Activated CD8-positive, alpha-beta memory T cell treated with anti-CD3 and anti-CD28 coated beads, Interleukin-2, amount 10 ng/mL, durations not matched to agents 7 days and 5 days (primary cell): ENCODE results near the gene HVCN1. TPM values are rescaled to one million over a fixed set of nuclear protein-coding genes. Genes with fewer than 3 reads are reported as not detected.

Source experiments
- ATAC-seq: fragments of 150-1000 bp; cut with Tn5 transposase; one replicate; pipeline ENCODE4 v1.10.0; 2021; ENCODE audit warnings: moderate library complexity
- CTCF ChIA-PET: fragments of 350-600 bp; sonication (Branson Sonifier 250); formaldehyde crosslinking; loops from one replicate; lab custom pipeline; 2021; ENCODE audit warnings: antibody characterized with exemption; lab: Charles Lee
- DNase-seq: peaks from one replicate; pipeline ENCODE4 v3.0.0-alpha.2; 2020
- H3K27ac Mint-ChIP-seq: one replicate; pipeline ENCODE4 v1.8.0; 2021; ENCODE audit warnings: mild to moderate bottlenecking, mixed read lengths
- H3K27me3 Mint-ChIP-seq: one replicate; pipeline ENCODE4 v1.8.0; 2021; ENCODE audit warnings: mixed read lengths
- H3K36me3 Mint-ChIP-seq: one replicate; pipeline ENCODE4 v1.8.0; 2021; ENCODE audit warnings: mild to moderate bottlenecking, mixed read lengths
- H3K4me1 Mint-ChIP-seq: one replicate; pipeline ENCODE4 v1.8.0; 2021; ENCODE audit warnings: mixed read lengths
- H3K4me3 Mint-ChIP-seq: one replicate; pipeline ENCODE4 v1.8.0; 2021; ENCODE audit warnings: mild to moderate bottlenecking, moderate library complexity, mixed read lengths
- H3K9me3 Mint-ChIP-seq: one replicate; pipeline ENCODE4 v1.8.0; 2022; ENCODE audit warnings: low read depth, mixed read lengths
- total RNA-seq, 2 experiments: library from RNA; stranded (reverse); gene quantifications; one replicate each; pipeline ENCODE4 v1.2.3, GENCODE V29; 2021

The HVCN1 gene
- total RNA-seq, 2 experiments from 2014 or later = 11.7 to 19.9 TPM

GRCh38 chr12:110677206-110677911 lies 11.6 kb downstream of the HVCN1 start:
- ATAC-seq (peak; percentile 68), DNase-seq (peak; percentile 47)
- Mint-ChIP-seq H3K27ac (peak overlapping the region; percentile 78), H3K27me3 (no peaks in the 10 kb centered on the region), H3K36me3 (peaks cover 27% of the 10 kb centered on the region), H3K9me3 (peaks cover 4% of the 10 kb centered on the region), H3K4me3 (peak overlapping the region; percentile 1), H3K4me1 (peaks cover 49% of the 10 kb centered on the region)
- CTCF ChIA-PET = interaction anchor here (1.7 kb wide), 1 partner anchor 12 kb away, joined by 4 read pairs; the partner anchor contains the start of gene HVCN1

GRCh38 chr12:110676171-110676570 lies 12.7 kb downstream of the HVCN1 start:
- Mint-ChIP-seq H3K27me3 (no peaks in the 10 kb centered on the region), H3K9me3 (peaks cover 4% of the 10 kb centered on the region), H3K4me1 (peaks cover 46% of the 10 kb centered on the region), H3K4me3 (no peak overlapping the region), H3K36me3 (peaks cover 25% of the 10 kb centered on the region), H3K27ac (no peak overlapping the region)
- ATAC-seq (no peak), DNase-seq (no peak)
- CTCF ChIA-PET = no interaction called here

GRCh38 chr12:110670161-110670701 lies 18.7 kb downstream of the HVCN1 start:
- ATAC-seq (no peak), DNase-seq (no peak)
- Mint-ChIP-seq H3K36me3 (peaks cover 25% of the 10 kb centered on the region), H3K4me3 (no peak overlapping the region), H3K27ac (no peak overlapping the region), H3K4me1 (peaks cover 40% of the 10 kb centered on the region), H3K27me3 (no peaks in the 10 kb centered on the region), H3K9me3 (peaks cover 4% of the 10 kb centered on the region)
- CTCF ChIA-PET = no interaction called here

- no peak for ATAC-seq
- DNase-seq = no peak
- Mint-ChIP-seq H3K4me1 (peaks cover 34% of the 10 kb centered on the region), H3K27ac (no peak overlapping the region), H3K4me3 (no peak overlapping the region), H3K27me3 (no peaks in the 10 kb centered on the region), H3K36me3 (peaks cover 27% of the 10 kb centered on the region), H3K9me3 (peaks cover 7% of the 10 kb centered on the region)
- CTCF ChIA-PET = interaction anchor here (1.3 kb wide), 1 partner anchor 11 kb away, joined by 4 read pairs; no protein-coding TSS in a partner anchor
These were observed 19.8 kb downstream of the HVCN1 start for GRCh38 chr12:110669193-110669502.

GRCh38 chr12:110668480-110669192 lies 20.3 kb downstream of the HVCN1 start:
- ATAC-seq (no peak), DNase-seq (no peak)
- Mint-ChIP-seq H3K27me3 (no peaks in the 10 kb centered on the region), H3K9me3 (peaks cover 8% of the 10 kb centered on the region), H3K27ac (no peak overlapping the region), H3K36me3 (peaks cover 26% of the 10 kb centered on the region), H3K4me1 (peaks cover 28% of the 10 kb centered on the region), H3K4me3 (no peak overlapping the region)
- CTCF ChIA-PET = interaction anchor here (0.6 to 1.3 kb wide), 2 partner anchors 11 to 157 kb away, joined by 3 to 4 read pairs; no protein-coding TSS in a partner anchor

- DNase-seq (no peak), ATAC-seq (no peak)
- Mint-ChIP-seq H3K4me3 (no peak overlapping the region), H3K27ac (no peak overlapping the region), H3K36me3 (peaks cover 25% of the 10 kb centered on the region), H3K27me3 (no peaks in the 10 kb centered on the region), H3K4me1 (peaks cover 21% of the 10 kb centered on the region), H3K9me3 (peaks cover 11% of the 10 kb centered on the region)
- CTCF ChIA-PET = interaction anchor here (0.6 kb wide), 1 partner anchor 41 kb away, joined by 3 read pairs; no protein-coding TSS in a partner anchor
These were observed 21.2 kb downstream of the HVCN1 start for GRCh38 chr12:110667671-110668070.

- CTCF ChIA-PET = interaction anchor here (1.2 to 1.4 kb wide), 2 partner anchors 11 to 40 kb away, joined by 4 to 5 read pairs; no protein-coding TSS in a partner anchor
- H3K4me3 Mint-ChIP-seq = no peak overlapping the region
- no peak overlapping the region for H3K27ac Mint-ChIP-seq
- H3K36me3 Mint-ChIP-seq = peaks cover 26% of the 10 kb centered on the region
- peaks cover 11% of the 10 kb centered on the region for H3K9me3 Mint-ChIP-seq
- ATAC-seq (no peak), DNase-seq (no peak)
- peaks cover 28% of the 10 kb centered on the region for H3K4me1 Mint-ChIP-seq
- no peaks in the 10 kb centered on the region for H3K27me3 Mint-ChIP-seq
These were observed 22.0 kb downstream of the HVCN1 start for GRCh38 chr12:110666892-110667291.

- H3K9me3 Mint-ChIP-seq = peaks cover 11% of the 10 kb centered on the region
- H3K36me3 Mint-ChIP-seq = peaks cover 26% of the 10 kb centered on the region
- DNase-seq (peak; percentile 84), ATAC-seq (peak; percentile 90)
- H3K4me3 Mint-ChIP-seq = peak overlapping the region; percentile 55
- CTCF ChIA-PET = interaction anchor here (1.3 kb wide), 1 partner anchor 226 kb away, joined by 3 read pairs; no protein-coding TSS in a partner anchor
- H3K27me3 Mint-ChIP-seq = no peaks in the 10 kb centered on the region
- peaks cover 23% of the 10 kb centered on the region for H3K4me1 Mint-ChIP-seq
- peak overlapping the region; percentile 81 for H3K27ac Mint-ChIP-seq
These were observed 27.5 kb downstream of the HVCN1 start for GRCh38 chr12:110661337-110661972.

- H3K4me3 Mint-ChIP-seq = no peak overlapping the region
These were observed 30.0 kb downstream of the HVCN1 start for GRCh38 chr12:110658878-110659277.

GRCh38 chr12:110658242-110658641 lies 30.7 kb downstream of the HVCN1 start:
- H3K27me3 Mint-ChIP-seq = no peaks in the 10 kb centered on the region
- peaks cover 14% of the 10 kb centered on the region for H3K36me3 Mint-ChIP-seq
- peaks cover 2% of the 10 kb centered on the region for H3K9me3 Mint-ChIP-seq
- DNase-seq (no peak), ATAC-seq (no peak)
- peaks cover 23% of the 10 kb centered on the region for H3K4me1 Mint-ChIP-seq
- CTCF ChIA-PET = interaction anchor here (1.1 to 1.4 kb wide), 2 partner anchors 10 to 39 kb away, joined by 3 to 4 read pairs; no protein-coding TSS in a partner anchor
- no peak overlapping the region for H3K27ac Mint-ChIP-seq
- H3K4me3 Mint-ChIP-seq = no peak overlapping the region

More at GRCh38 chr12:110658878-110659277, 30.0 kb downstream of the HVCN1 start:
- peaks cover 2% of the 10 kb centered on the region for H3K9me3 Mint-ChIP-seq
- ATAC-seq (no peak), DNase-seq (no peak)
- CTCF ChIA-PET = interaction anchor here (1.4 kb wide), 1 partner anchor 10 kb away, joined by 4 read pairs; no protein-coding TSS in a partner anchor
- peaks cover 15% of the 10 kb centered on the region for H3K36me3 Mint-ChIP-seq
- H3K27ac Mint-ChIP-seq = no peak overlapping the region
- H3K27me3 Mint-ChIP-seq = no peaks in the 10 kb centered on the region
- H3K4me1 Mint-ChIP-seq = peaks cover 23% of the 10 kb centered on the region

- Mint-ChIP-seq H3K36me3 (peaks cover 10% of the 10 kb centered on the region), H3K27me3 (no peaks in the 10 kb centered on the region), H3K27ac (no peak overlapping the region), H3K9me3 (peaks cover under 1% of the 10 kb centered on the region), H3K4me3 (no peak overlapping the region), H3K4me1 (peaks cover 21% of the 10 kb centered on the region)
- ATAC-seq (no peak), DNase-seq (no peak)
- CTCF ChIA-PET = interaction anchor here (1.1 to 1.4 kb wide), 2 partner anchors 11 to 38 kb away, joined by 3 to 4 read pairs; no protein-coding TSS in a partner anchor
These were observed 31.2 kb downstream of the HVCN1 start for GRCh38 chr12:110657747-110658146.

- Mint-ChIP-seq H3K36me3 (peaks cover 5% of the 10 kb centered on the region), H3K4me1 (peaks cover 6% of the 10 kb centered on the region), H3K4me3 (no peak overlapping the region), H3K27me3 (no peaks in the 10 kb centered on the region), H3K9me3 (no peaks in the 10 kb centered on the region), H3K27ac (no peak overlapping the region)
- DNase-seq (no peak), ATAC-seq (no peak)
- CTCF ChIA-PET = no interaction called here
These were observed 32.8 kb downstream of the HVCN1 start for GRCh38 chr12:110656071-110656655.
